Naive thymus-derived CD4-positive, alpha-beta T cell (primary cell): ENCODE measurements around the gene LHX5. TPM values are rescaled to one million over a fixed set of nuclear protein-coding genes. Genes with fewer than 3 reads are reported as not detected.

Source experiments
- ATAC-seq: fragments of 150-1000 bp; cut with Tn5 transposase; 2 replicates; pipeline ENCODE4 v1.10.0; 2021; ENCODE audit warnings: mild to moderate bottlenecking, moderate library complexity
- CTCF ChIA-PET: fragments of 350-600 bp; sonication (Branson Sonifier 250); formaldehyde crosslinking; loops from one replicate; lab custom pipeline; 2021; ENCODE audit warnings: antibody characterized with exemption; lab: Charles Lee
- POLR2A ChIA-PET: fragments of 350-600 bp; sonication (Branson Sonifier 250); formaldehyde crosslinking; loops from one replicate; lab custom pipeline; 2021; ENCODE audit warnings: antibody characterized with exemption, inconsistent platforms; lab: Charles Lee
- DNase-seq, 9 donors: peaks; one replicate each; pipeline versions ENCODE4 v3.0.0 to v3.0.0-alpha.2; 2020 to 2022; ENCODE audit warnings: mixed read lengths in 1 of 9
- H3K27ac ChIP-seq: one replicate; pipeline ENCODE4 v1.7.0; 2013; ENCODE audit warnings: mild to moderate bottlenecking, low read depth, low read length, moderate library complexity
- H3K27me3 ChIP-seq, 2 donors: one replicate each; pipeline ENCODE4 v1.7.0; 2013; ENCODE audit warnings: low read length in 2 of 2, mild to moderate bottlenecking in 2 of 2, moderate library complexity in 2 of 2; ENCODE audit not compliant: control insufficient read depth in 2 of 2, insufficient read depth in 2 of 2
- H3K36me3 ChIP-seq, 3 experiments: 1 replicate in 2 of 3; 2 replicates in 1 of 3; pipeline ENCODE4 v1.7.0; 2013; ENCODE audit warnings: low read length in 3 of 3, mild to moderate bottlenecking in 3 of 3, moderate library complexity in 1 of 3; ENCODE audit not compliant: insufficient read depth in 3 of 3, control insufficient read depth in 2 of 3
- H3K4me1 ChIP-seq, 2 donors: one replicate each; pipeline ENCODE4 v1.7.0; 2013; ENCODE audit warnings: low read length in 2 of 2, mild to moderate bottlenecking in 2 of 2, moderate library complexity in 1 of 2; ENCODE audit not compliant: control insufficient read depth in 2 of 2, insufficient read depth in 2 of 2
- H3K4me3 ChIP-seq: 2 replicates; pipeline ENCODE4 v1.7.0; 2013; ENCODE audit warnings: mild to moderate bottlenecking, low read length
- H3K9me3 ChIP-seq, 3 experiments: 1 replicate in 2 of 3; 2 replicates in 1 of 3; pipeline ENCODE4 v1.7.0; 2013; ENCODE audit warnings: low read length in 3 of 3; ENCODE audit not compliant: control insufficient read depth in 2 of 3
- H3K27ac Mint-ChIP-seq, 9 donors: one replicate each; pipeline ENCODE4 v1.8.0; 2020 to 2022; ENCODE audit warnings: mixed read lengths in 9 of 9, mild to moderate bottlenecking in 8 of 9, moderate library complexity in 5 of 9, inconsistent platforms in 2 of 9
- H3K27me3 Mint-ChIP-seq, 5 donors: one replicate each; pipeline ENCODE4 v1.8.0; 2021 to 2022; ENCODE audit warnings: mixed read lengths in 5 of 5, mild to moderate bottlenecking in 1 of 5
- H3K36me3 Mint-ChIP-seq, 5 donors: one replicate each; pipeline ENCODE4 v1.8.0; 2020 to 2022; ENCODE audit warnings: mixed read lengths in 5 of 5, mild to moderate bottlenecking in 3 of 5, inconsistent platforms in 1 of 5
- H3K4me1 Mint-ChIP-seq, 7 donors: one replicate each; pipeline ENCODE4 v1.8.0; 2020 to 2022; ENCODE audit warnings: mixed read lengths in 7 of 7, mild to moderate bottlenecking in 3 of 7, inconsistent platforms in 1 of 7
- H3K4me3 Mint-ChIP-seq, 10 donors: one replicate each; pipeline ENCODE4 v1.8.0; 2020 to 2022; ENCODE audit warnings: mild to moderate bottlenecking in 10 of 10, mixed read lengths in 10 of 10, moderate library complexity in 6 of 10, inconsistent platforms in 2 of 10
- H3K9me3 Mint-ChIP-seq, 11 donors: one replicate each; pipeline ENCODE4 v1.8.0; 2020 to 2022; ENCODE audit warnings: mixed read lengths in 11 of 11, mild to moderate bottlenecking in 4 of 11, inconsistent platforms in 1 of 11, moderate library complexity in 1 of 11
- intact Hi-C, 2 donors: fragments of 100-400 bp; cut with micrococcal nuclease; formaldehyde crosslinking; loops; one replicate each; pipeline ENCODE4 v1.15.1; 2023
- polyA plus RNA-seq, 2 donors: library from polyadenylated mRNA; unstranded; fragments of 300-500 nt; fragmentation: Illumina TruSeq; gene quantifications; one replicate each; pipeline ENCODE4 v1.2.3, GENCODE V29; 2021
- total RNA-seq, 6 experiments: library from RNA in 5 of 6; stranded (reverse) in 5 of 6; gene quantifications; 1 replicate in 5 of 6; 2 replicates in 1 of 6; pipeline ENCODE4 v1.2.3 and lab custom pipeline; 2021 to 2026

LHX5 gene
- total and polyA plus RNA-seq, 7 experiments from 2014 or later, result not detected

- H3K4me3 Mint-ChIP-seq, result no peak overlapping the region
- H3K4me1 Mint-ChIP-seq, result peaks cover 0 to 4% (median 2%) of the 10 kb centered on the region in 7 donors
- no peak overlapping the region for H3K27ac ChIP-seq
- POLR2A ChIA-PET, result no interaction called here
- CTCF ChIA-PET, result no interaction called here
- no peaks in the 10 kb centered on the region for H3K9me3 Mint-ChIP-seq
- peaks cover 35 to 61% (median 47%) of the 10 kb centered on the region in 5 donors for H3K27me3 Mint-ChIP-seq
- no peaks in the 10 kb centered on the region for H3K36me3 ChIP-seq
- no peak overlapping the region for H3K4me3 ChIP-seq
- H3K36me3 Mint-ChIP-seq, result peaks cover 0 to 2% (median 0%) of the 10 kb centered on the region in 5 donors
- H3K4me1 ChIP-seq, result no peaks in the 10 kb centered on the region
- H3K27ac Mint-ChIP-seq, result no peak overlapping the region
- intact Hi-C loops, result no loop called here
- ATAC-seq (no peak), DNase-seq (no peak)
- H3K9me3 ChIP-seq, result no peaks in the 10 kb centered on the region
- no peaks in the 10 kb centered on the region for H3K27me3 ChIP-seq
Measured at GRCh38 chr12:113456761-113457160, 14.9 kb downstream of the LHX5 start.

GRCh38 chr12:113456199-113456598, 15.5 kb downstream of the LHX5 start:
- H3K36me3 ChIP-seq, result no peaks in the 10 kb centered on the region
- POLR2A ChIA-PET, result no interaction called here
- peaks cover 0 to 2% (median 0%) of the 10 kb centered on the region in 7 donors for H3K4me1 Mint-ChIP-seq
- H3K4me3 Mint-ChIP-seq, result no peak overlapping the region
- no peak overlapping the region for H3K4me3 ChIP-seq
- peaks cover 31 to 55% (median 41%) of the 10 kb centered on the region in 5 donors for H3K27me3 Mint-ChIP-seq
- no peak for DNase-seq
- H3K27ac ChIP-seq, result no peak overlapping the region
- no peaks in the 10 kb centered on the region for H3K4me1 ChIP-seq
- no peak for ATAC-seq
- no peaks in the 10 kb centered on the region for H3K9me3 ChIP-seq
- CTCF ChIA-PET, result no interaction called here
- intact Hi-C loops, result no loop called here
- no peaks in the 10 kb centered on the region for H3K9me3 Mint-ChIP-seq
- no peaks in the 10 kb centered on the region for H3K36me3 Mint-ChIP-seq
- H3K27me3 ChIP-seq, result no peaks in the 10 kb centered on the region
- H3K27ac Mint-ChIP-seq, result peak overlapping the region in 1 of 9 donors; percentile 12

- POLR2A ChIA-PET, result no interaction called here
- DNase-seq (no peak), ATAC-seq (no peak)
- no peaks in the 10 kb centered on the region for H3K9me3 ChIP-seq
- no peak overlapping the region for H3K27ac ChIP-seq
- peaks cover 25 to 35% (median 26%) of the 10 kb centered on the region in 5 donors for H3K27me3 Mint-ChIP-seq
- H3K27me3 ChIP-seq, result no peaks in the 10 kb centered on the region
- H3K36me3 ChIP-seq, result no peaks in the 10 kb centered on the region
- no peak overlapping the region for H3K4me3 Mint-ChIP-seq
- intact Hi-C loops, result no loop called here
- H3K4me1 Mint-ChIP-seq, result no peaks in the 10 kb centered on the region
- no peaks in the 10 kb centered on the region for H3K9me3 Mint-ChIP-seq
- H3K4me1 ChIP-seq, result no peaks in the 10 kb centered on the region
- H3K36me3 Mint-ChIP-seq, result no peaks in the 10 kb centered on the region
- CTCF ChIA-PET, result interaction anchor here (0.7 kb wide), 1 partner anchor 161 kb away, joined by 5 read pairs; no protein-coding TSS in a partner anchor
- no peak overlapping the region for H3K4me3 ChIP-seq
- no peak overlapping the region for H3K27ac Mint-ChIP-seq
Measured at GRCh38 chr12:113453330-113453729, 18.3 kb downstream of the LHX5 start.

GRCh38 chr12:113452458-113452857, 19.2 kb downstream of the LHX5 start:
- ChIA-PET CTCF (interaction anchor here (0.6 kb wide), 1 partner anchor 27 kb away, joined by 3 read pairs; no protein-coding TSS in a partner anchor), POLR2A (no interaction called here)
- H3K27me3 ChIP-seq, result no peaks in the 10 kb centered on the region
- peaks cover 20 to 37% (median 26%) of the 10 kb centered on the region in 5 donors for H3K27me3 Mint-ChIP-seq
- H3K4me1 ChIP-seq, result no peaks in the 10 kb centered on the region
- H3K4me1 Mint-ChIP-seq, result no peaks in the 10 kb centered on the region
- H3K27ac ChIP-seq, result no peak overlapping the region
- intact Hi-C loops, result no loop called here
- no peak overlapping the region for H3K4me3 Mint-ChIP-seq
- no peak overlapping the region for H3K4me3 ChIP-seq
- H3K9me3 Mint-ChIP-seq, result peaks cover 0 to 2% (median 0%) of the 10 kb centered on the region in 11 donors
- no peak for DNase-seq
- no peaks in the 10 kb centered on the region for H3K36me3 ChIP-seq
- no peak for ATAC-seq
- H3K9me3 ChIP-seq, result no peaks in the 10 kb centered on the region
- peaks cover 0 to 1% (median 0%) of the 10 kb centered on the region in 5 donors for H3K36me3 Mint-ChIP-seq
- H3K27ac Mint-ChIP-seq, result no peak overlapping the region

- Mint-ChIP-seq H3K4me1 (peaks cover 0 to 2% (median 0%) of the 10 kb centered on the region in 7 donors), H3K9me3 (peaks cover 0 to 11% (median 3%) of the 10 kb centered on the region in 11 donors), H3K36me3 (peaks cover 0 to 3% (median 0%) of the 10 kb centered on the region in 5 donors), H3K27me3 (peaks cover 20 to 42% (median 34%) of the 10 kb centered on the region in 5 donors), H3K27ac (no peak overlapping the region), H3K4me3 (no peak overlapping the region)
- no peaks in the 10 kb centered on the region for H3K9me3 ChIP-seq
- no peak overlapping the region for H3K4me3 ChIP-seq
- no peaks in the 10 kb centered on the region for H3K27me3 ChIP-seq
- no peak overlapping the region for H3K27ac ChIP-seq
- intact Hi-C loops, result no loop called here
- ATAC-seq, result no peak
- H3K36me3 ChIP-seq, result no peaks in the 10 kb centered on the region
- no peak for DNase-seq
- ChIA-PET CTCF (no interaction called here), POLR2A (no interaction called here)
- H3K4me1 ChIP-seq, result no peaks in the 10 kb centered on the region
Measured at GRCh38 chr12:113449839-113450238, 21.8 kb downstream of the LHX5 start.

- no peak overlapping the region for H3K27ac Mint-ChIP-seq
- no peak overlapping the region for H3K4me3 Mint-ChIP-seq
- DNase-seq, result no peak
- ChIA-PET CTCF (no interaction called here), POLR2A (no interaction called here)
- peaks cover 20 to 47% (median 34%) of the 10 kb centered on the region in 5 donors for H3K27me3 Mint-ChIP-seq
- peaks cover 0 to 12% (median 4%) of the 10 kb centered on the region in 11 donors for H3K9me3 Mint-ChIP-seq
- Histone ChIP-seq H3K27ac (no peak overlapping the region), H3K4me3 (no peak overlapping the region), H3K27me3 (no peaks in the 10 kb centered on the region), H3K4me1 (no peaks in the 10 kb centered on the region), H3K36me3 (no peaks in the 10 kb centered on the region), H3K9me3 (no peaks in the 10 kb centered on the region)
- intact Hi-C loops, result no loop called here
- H3K4me1 Mint-ChIP-seq, result peaks cover 0 to 2% (median 0%) of the 10 kb centered on the region in 7 donors
- ATAC-seq, result no peak
- peaks cover 0 to 3% (median 0%) of the 10 kb centered on the region in 5 donors for H3K36me3 Mint-ChIP-seq
Measured at GRCh38 chr12:113449299-113449698, 22.4 kb downstream of the LHX5 start.

- ChIA-PET POLR2A (no interaction called here), CTCF (no interaction called here)
- no peaks in the 10 kb centered on the region for H3K27me3 ChIP-seq
- H3K27me3 Mint-ChIP-seq, result peaks cover 18 to 43% (median 32%) of the 10 kb centered on the region in 5 donors
- peaks cover 0 to 12% (median 4%) of the 10 kb centered on the region in 11 donors for H3K9me3 Mint-ChIP-seq
- H3K4me3 ChIP-seq, result no peak overlapping the region
- DNase-seq (no peak), ATAC-seq (no peak)
- peaks cover 0 to 2% (median 0%) of the 10 kb centered on the region in 7 donors for H3K4me1 Mint-ChIP-seq
- no peaks in the 10 kb centered on the region for H3K9me3 ChIP-seq
- no peaks in the 10 kb centered on the region for H3K36me3 ChIP-seq
- H3K27ac ChIP-seq, result no peak overlapping the region
- peaks cover 0 to 3% (median 0%) of the 10 kb centered on the region in 5 donors for H3K36me3 Mint-ChIP-seq
- intact Hi-C loops, result no loop called here
- no peak overlapping the region for H3K27ac Mint-ChIP-seq
- no peak overlapping the region for H3K4me3 Mint-ChIP-seq
- no peaks in the 10 kb centered on the region for H3K4me1 ChIP-seq
Measured at GRCh38 chr12:113448873-113449272, 22.8 kb downstream of the LHX5 start.
